ENCODE results near the gene TCTN1. TPM values are rescaled to one million over a fixed set of nuclear protein-coding genes. Genes with fewer than 3 reads are reported as not detected.

TCTN1 gene
- total RNA-seq, 1 experiment from 2014 or later = 11.1 TPM

- no peak overlapping the region for H4K91ac ChIP-seq (ENCODE audit: insufficient read length, low read depth, low read length)
- H3K27me3 Mint-ChIP-seq (ENCODE audit: low read depth) = no peaks in the 10 kb centered on the region; the same call in none of the 2 replicates
- no peak overlapping the region for H3K18ac ChIP-seq (ENCODE audit: insufficient read length, low read depth, low read length)
- no CpG with 5 or more reads among the region's 4 CpGs for WGBS (ENCODE audit: extremely low coverage, insufficient read length, low lambda C conversion rate)
- H3K4me3 Mint-ChIP-seq = no peak overlapping the region
- no peaks in the 10 kb centered on the region for H3K9me3 ChIP-seq (ENCODE audit: control insufficient read depth, low read depth, low read length)
- no peak overlapping the region for H2BK15ac ChIP-seq (ENCODE audit: low read depth, low read length)
- no peak overlapping the region for H3T11ph ChIP-seq (ENCODE audit: low read length)
- H3K4me1 Mint-ChIP-seq = no peaks in the 10 kb centered on the region
- no peaks in the 10 kb centered on the region for H3K36me3 Mint-ChIP-seq (ENCODE audit: insufficient read depth in 1 of 3, low read depth in 3 of 3)
- no peak overlapping the region for H3K9ac ChIP-seq (ENCODE audit: extremely low read depth, insufficient read length, low read length)
- H3K56ac ChIP-seq (ENCODE audit: insufficient read length, low read depth, low read length) = no peak overlapping the region
- no peaks in the 10 kb centered on the region for H3K9me3 Mint-ChIP-seq
- no peak overlapping the region for H2AFZ ChIP-seq (ENCODE audit: low read length)
- no peak overlapping the region for H2BK120ac ChIP-seq (ENCODE audit: low read depth, low read length, poor library complexity, severe bottlenecking)
- no peaks in the 10 kb centered on the region for H4K20me1 ChIP-seq (ENCODE audit: control insufficient read depth, insufficient read depth, insufficient read length)
- H3K23me2 ChIP-seq (ENCODE audit: insufficient read length, low read depth, low read length, poor library complexity, severe bottlenecking) = no peaks in the 10 kb centered on the region
- no peak overlapping the region for H3K14ac ChIP-seq (ENCODE audit: insufficient read depth, low read length)
- no peak overlapping the region for H3K27ac Mint-ChIP-seq
- H3K27me3 ChIP-seq (ENCODE audit: insufficient read depth, low read length) = no peaks in the 10 kb centered on the region
- no peaks in the 10 kb centered on the region for H3K4me1 ChIP-seq (ENCODE audit: insufficient read depth, low read length)
- peak; percentile 55 for TF ChIP-seq CTCF (conservative IDR thresholded peaks at IDR 0.05)
- H3K27ac ChIP-seq (ENCODE audit: insufficient read length, low read depth, low read length) = no peak overlapping the region
- DNase-seq = no peak
- H3K79me2 ChIP-seq (ENCODE audit: insufficient read depth, low read length) = no peaks in the 10 kb centered on the region
- H2BK20ac ChIP-seq (ENCODE audit: low read depth, low read length, poor library complexity, severe bottlenecking) = no peak overlapping the region
- H2BK12ac ChIP-seq (ENCODE audit: insufficient read length, low read depth, low read length) = no peak overlapping the region
- H2AK5ac ChIP-seq (ENCODE audit: insufficient read length, low read length) = no peak overlapping the region
- no peak overlapping the region for H3K23ac ChIP-seq (ENCODE audit: insufficient read length, low read depth, low read length)
- H4K8ac ChIP-seq (replicated peaks; ENCODE audit: insufficient read length, low read depth, low read length) = no peak overlapping the region
- no peak overlapping the region for H3K4me2 ChIP-seq (ENCODE audit: insufficient read depth, insufficient read length, low read length)
- no peaks in the 10 kb centered on the region for H3K79me1 ChIP-seq (ENCODE audit: insufficient read depth, low read depth, low read length, poor library complexity, severe bottlenecking)
- no peak overlapping the region for H4K5ac ChIP-seq (ENCODE audit: insufficient read length, low read depth, low read length)
- H3K4ac ChIP-seq (ENCODE audit: low read depth, low read length) = no peak overlapping the region
- H2BK5ac ChIP-seq (ENCODE audit: insufficient read length, low read length) = no peak overlapping the region
These were observed 13.7 kb upstream of the TCTN1 start for GRCh38 chr12:110600254-110600653.

Measured in H9 (cell line).